ENCODE data around the gene TCTN1.
"Not testable (repeated sequence)": the region's sequence is repeated elsewhere in the genome, so short reads cannot be mapped to it uniquely, and the experiment has no call there.

The TCTN1 gene

GRCh38 chr12:110583137-110584059 is 30.5 kb upstream of the TCTN1 start, which contains the start of gene PPTC7:
Gene PPTC7 (minus strand): TSS chr12:110583318. CDS start chr12:110583031, 287 bp downstream.
- peak within 1 kb of the TSS; percentile 66 for H3K27ac ChIP-seq
- no peak for DNase-seq (ENCODE audit: low read depth, low spot score)

GRCh38 chr12:110585231-110585799 is 28.6 kb upstream of the TCTN1 start:
- no peak for DNase-seq (ENCODE audit: low read depth, low spot score)

GRCh38 chr12:110587102-110587501 is 26.8 kb upstream of the TCTN1 start:
- H3K27ac ChIP-seq; DNase-seq (ENCODE audit: low read depth, low spot score): not testable (repeated sequence)

More at GRCh38 chr12:110585231-110585799, 28.6 kb upstream of the TCTN1 start:
- H3K27ac ChIP-seq, result peak overlapping the region; percentile 53

GRCh38 chr12:110590059-110590458 is 23.9 kb upstream of the TCTN1 start:
- H3K27ac ChIP-seq, result no peak overlapping the region

GRCh38 chr12:110590806-110591326 is 23.1 kb upstream of the TCTN1 start:
- H3K27ac ChIP-seq, result no peak overlapping the region
- no peak for DNase-seq (ENCODE audit: low read depth, low spot score)

More at GRCh38 chr12:110590059-110590458, 23.9 kb upstream of the TCTN1 start:
- no peak for DNase-seq (ENCODE audit: low read depth, low spot score)

GRCh38 chr12:110591451-110592051 is 22.4 kb upstream of the TCTN1 start:
- DNase-seq (ENCODE audit: low read depth, low spot score), result no peak
- H3K27ac ChIP-seq, result no peak overlapping the region

- no peak for DNase-seq (ENCODE audit: low read depth, low spot score)
- no peak overlapping the region for H3K27ac ChIP-seq
These were observed 21.9 kb upstream of the TCTN1 start for GRCh38 chr12:110592078-110592477.

- not testable (repeated sequence) for DNase-seq (ENCODE audit: low read depth, low spot score); H3K27ac ChIP-seq
These were observed 21.0 kb upstream of the TCTN1 start for GRCh38 chr12:110592919-110593318.

- no peak overlapping the region for H3K27ac ChIP-seq
- DNase-seq (ENCODE audit: low read depth, low spot score), result no peak
These were observed 16.0 kb upstream of the TCTN1 start for GRCh38 chr12:110597885-110598284.

- DNase-seq (ENCODE audit: low read depth, low spot score), result no peak
- H3K27ac ChIP-seq, result no peak overlapping the region
These were observed 14.6 kb upstream of the TCTN1 start for GRCh38 chr12:110599334-110599733.

GRCh38 chr12:110600254-110600653 is 13.7 kb upstream of the TCTN1 start:
- no peak for DNase-seq (ENCODE audit: low read depth, low spot score)
- no peak overlapping the region for H3K27ac ChIP-seq

GRCh38 chr12:110602085-110602814 is 11.7 kb upstream of the TCTN1 start:
- not testable (repeated sequence) for DNase-seq (ENCODE audit: low read depth, low spot score); H3K27ac ChIP-seq

- DNase-seq (ENCODE audit: low read depth, low spot score), result no peak
- H3K27ac ChIP-seq, result no peak overlapping the region
These were observed 7.7 kb upstream of the TCTN1 start for GRCh38 chr12:110606253-110606611.

GRCh38 chr12:110613071-110613770 is 708 bp upstream of the TCTN1 start:
- DNase-seq (ENCODE audit: low read depth, low spot score), result no peak
- no peak overlapping the region for H3K27ac ChIP-seq

GRCh38 chr12:110615171-110615570 is 1.2 kb downstream of the TCTN1 start:
- no peak for DNase-seq (ENCODE audit: low read depth, low spot score)
- no peak overlapping the region for H3K27ac ChIP-seq

GRCh38 chr12:110616471-110617115 is 2.7 kb downstream of the TCTN1 start:
- no peak overlapping the region for H3K27ac ChIP-seq
- DNase-seq (ENCODE audit: low read depth, low spot score), result no peak

- H3K27ac ChIP-seq, result no peak overlapping the region
- DNase-seq (ENCODE audit: low read depth, low spot score), result no peak
These were observed 5.6 kb downstream of the TCTN1 start for GRCh38 chr12:110619534-110619953.

GRCh38 chr12:110622582-110622981 is 8.7 kb downstream of the TCTN1 start:
- DNase-seq (ENCODE audit: low read depth, low spot score), result no peak
- H3K27ac ChIP-seq, result no peak overlapping the region

All from epithelial cell of prostate (primary cell).